GM19238 (cell line): ENCODE measurements around the gene PCSK1N.
"Not testable (repeated sequence)": the region's sequence is repeated elsewhere in the genome, so short reads cannot be mapped to it uniquely, and the experiment has no call there.

Experiments used
- DNase-seq: peaks from one replicate; pipeline ENCODE4 v3.0.0; 2011; ENCODE audit warnings: low spot score; ENCODE audit not compliant: insufficient read length

PCSK1N gene, protein sequence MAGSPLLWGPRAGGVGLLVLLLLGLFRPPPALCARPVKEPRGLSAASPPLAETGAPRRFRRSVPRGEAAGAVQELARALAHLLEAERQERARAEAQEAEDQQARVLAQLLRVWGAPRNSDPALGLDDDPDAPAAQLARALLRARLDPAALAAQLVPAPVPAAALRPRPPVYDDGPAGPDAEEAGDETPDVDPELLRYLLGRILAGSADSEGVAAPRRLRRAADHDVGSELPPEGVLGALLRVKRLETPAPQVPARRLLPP

DNA sequence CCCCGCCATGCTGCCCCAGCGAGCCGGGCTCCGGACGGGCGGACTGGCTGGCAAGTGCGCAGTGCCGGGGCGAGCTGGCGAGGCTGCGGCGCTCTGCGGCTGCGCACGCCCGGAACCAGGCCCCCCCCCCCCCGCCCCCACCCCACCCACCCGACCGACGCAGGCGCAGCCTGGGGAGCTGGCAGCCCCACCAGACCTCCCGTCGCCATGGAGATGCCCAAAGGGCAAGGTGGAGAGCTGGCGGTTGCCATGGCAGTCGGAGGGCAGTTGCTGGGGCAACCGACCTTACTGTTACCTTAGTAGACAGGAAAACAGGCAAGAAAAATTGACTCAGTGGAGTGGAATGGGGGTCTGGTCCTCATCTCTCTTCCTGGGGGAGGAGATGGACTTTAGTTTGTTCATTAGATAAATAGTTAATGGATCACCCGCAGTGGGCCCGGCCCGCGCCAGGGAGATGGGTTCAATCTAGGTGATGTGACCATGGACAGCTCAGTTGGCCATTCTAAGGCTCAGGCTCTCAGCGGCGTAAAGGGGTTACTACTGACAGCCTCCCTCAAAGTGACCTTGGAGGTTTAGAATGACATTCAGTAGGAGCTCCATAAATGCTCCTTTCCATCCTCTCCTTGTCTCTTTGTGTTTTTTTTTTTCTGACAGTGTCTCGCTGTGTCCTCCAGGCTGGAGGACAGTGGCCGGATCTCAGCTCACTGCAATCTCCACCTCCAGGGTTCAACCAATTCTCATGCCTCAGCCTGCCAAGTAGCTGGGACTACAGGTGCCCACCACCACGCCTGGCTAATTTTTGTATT lies at the start of gene PCSK1N:
PCSK1N (minus strand) TSS at position 87 of the 806 bp plus-strand sequence; CDS start at position 9, 78 bp downstream.
- no peak for DNase-seq

DNA sequence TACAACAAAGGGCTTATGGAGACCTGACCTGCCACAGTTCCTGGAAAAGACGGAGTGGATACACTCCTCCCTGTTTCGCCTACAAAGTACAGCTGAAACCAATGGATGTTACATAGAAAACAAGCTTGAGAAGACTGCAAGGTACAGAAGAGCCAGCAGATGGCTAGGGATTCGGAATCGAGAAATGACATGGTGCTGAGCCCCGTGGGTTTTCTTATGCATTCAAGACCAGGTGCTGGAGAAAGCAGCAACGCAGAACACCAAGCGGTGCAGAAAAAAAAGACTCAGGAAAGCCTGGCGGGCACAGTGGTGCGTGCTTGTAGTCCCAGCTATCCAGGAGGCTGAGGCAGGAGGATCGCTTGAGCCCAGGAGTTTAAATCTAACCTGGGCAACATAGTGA lies 48.3 kb upstream of the PCSK1N start:
- DNase-seq = no peak

DNA sequence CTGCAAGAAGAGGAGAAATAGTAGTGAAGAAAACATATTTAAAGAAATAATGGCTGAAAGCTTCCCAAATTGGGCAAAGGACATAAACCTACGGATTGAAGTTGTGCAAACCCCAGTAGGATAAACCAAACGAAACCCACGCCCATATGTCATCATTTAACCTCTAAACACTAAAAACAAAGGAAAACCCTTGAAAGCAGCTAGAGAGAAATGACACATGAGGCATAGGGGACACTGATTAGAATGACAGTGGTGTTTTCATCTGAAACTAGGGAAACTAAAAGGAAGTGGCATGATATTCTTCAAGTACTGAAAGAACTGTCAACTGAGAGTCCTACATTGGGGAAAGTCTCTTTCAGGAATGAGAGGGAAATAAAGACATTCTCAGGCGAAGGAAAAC lies 41.5 kb upstream of the PCSK1N start:
- DNase-seq = not testable (repeated sequence)

DNA sequence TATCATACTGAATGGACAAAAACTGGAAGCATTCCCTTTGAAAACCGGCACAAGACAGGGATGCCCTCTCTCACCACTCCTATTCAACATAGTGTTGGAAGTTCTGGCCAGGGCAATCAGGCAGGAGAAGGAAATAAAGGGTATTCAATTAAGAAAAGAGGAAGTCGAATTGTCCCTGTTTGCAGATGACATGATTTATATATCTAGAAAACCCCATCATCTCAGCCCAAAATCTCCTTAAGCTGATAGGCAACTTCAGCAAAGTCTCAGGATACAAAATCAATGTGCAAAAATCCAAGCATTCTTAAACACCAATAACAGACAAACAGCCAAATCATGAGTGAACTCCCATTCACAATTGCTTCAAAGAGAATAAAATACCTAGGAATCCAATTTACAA lies 36.6 kb upstream of the PCSK1N start:
- DNase-seq = not testable (repeated sequence)

DNA sequence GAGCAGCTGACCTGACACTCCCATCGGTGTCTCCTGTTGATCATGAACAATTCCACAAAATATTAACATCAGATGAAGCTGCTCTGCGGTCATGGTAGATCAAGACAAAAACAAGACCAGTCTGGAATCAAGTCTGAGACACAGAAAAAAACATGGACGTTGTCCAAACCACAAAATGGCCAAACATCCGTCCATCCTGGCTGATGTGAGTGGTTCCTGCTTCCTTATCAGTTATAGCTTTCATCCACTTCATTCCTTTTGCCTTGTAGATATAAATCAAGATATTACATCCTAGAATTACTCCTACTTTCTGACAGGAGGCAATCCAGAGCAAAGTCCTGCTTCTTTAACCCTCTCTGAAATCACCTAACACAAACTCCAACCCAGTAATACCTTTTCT lies 28.8 kb upstream of the PCSK1N start:
- DNase-seq = no peak

DNA sequence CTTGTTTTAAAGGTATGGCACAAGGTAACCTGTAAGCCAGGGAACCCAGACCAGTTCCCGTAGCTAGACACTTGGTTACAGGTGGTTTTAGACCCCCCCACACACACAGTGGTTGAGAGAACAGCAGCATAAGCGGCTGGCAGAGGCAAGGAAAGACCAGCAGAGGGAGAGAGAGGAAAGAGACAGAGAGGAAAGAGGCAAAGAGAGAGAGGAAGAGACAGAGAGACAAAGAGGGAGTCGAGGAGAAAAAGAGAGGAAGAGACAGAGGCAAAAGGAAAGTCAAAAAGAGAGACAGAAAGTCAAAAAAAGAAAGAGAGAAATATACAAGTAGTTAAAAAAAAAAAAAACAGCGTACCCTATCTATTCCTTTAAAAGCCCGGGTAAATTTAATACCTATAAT lies 19.5 kb upstream of the PCSK1N start:
- DNase-seq = no peak

DNA sequence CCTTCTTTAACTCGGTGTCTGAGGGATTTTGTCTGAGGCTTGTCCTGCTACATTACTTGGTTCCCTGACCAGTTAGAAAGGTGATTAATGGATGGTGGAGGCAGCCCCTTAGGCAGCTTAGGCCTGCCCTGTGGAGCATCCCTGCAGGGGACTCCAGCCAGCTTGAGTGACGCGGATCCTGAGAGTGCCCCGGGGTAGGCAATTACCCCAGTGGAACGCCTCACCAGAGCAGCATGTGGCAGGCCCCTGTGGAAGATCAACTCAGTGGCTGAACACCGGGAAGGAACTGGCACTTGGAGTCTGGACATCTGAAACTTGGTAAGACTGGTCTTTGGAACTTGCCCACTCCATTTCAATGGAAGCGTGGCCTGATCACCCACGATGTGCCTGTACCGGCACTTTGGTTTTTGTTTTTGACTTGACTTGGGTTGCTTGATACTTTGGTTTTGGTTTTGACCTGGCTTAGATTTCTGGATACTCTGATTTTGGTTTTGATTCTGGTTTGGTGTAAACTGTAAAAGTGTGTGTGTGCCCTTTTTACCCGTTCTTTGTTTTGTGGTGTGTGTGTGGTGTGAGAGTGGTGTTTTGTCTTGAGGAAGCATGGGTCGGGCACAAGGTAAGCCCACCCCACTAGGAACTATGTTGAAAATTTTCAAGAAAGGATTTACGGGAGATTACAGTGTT lies 18.9 kb upstream of the PCSK1N start:
- DNase-seq = not testable (repeated sequence)

DNA sequence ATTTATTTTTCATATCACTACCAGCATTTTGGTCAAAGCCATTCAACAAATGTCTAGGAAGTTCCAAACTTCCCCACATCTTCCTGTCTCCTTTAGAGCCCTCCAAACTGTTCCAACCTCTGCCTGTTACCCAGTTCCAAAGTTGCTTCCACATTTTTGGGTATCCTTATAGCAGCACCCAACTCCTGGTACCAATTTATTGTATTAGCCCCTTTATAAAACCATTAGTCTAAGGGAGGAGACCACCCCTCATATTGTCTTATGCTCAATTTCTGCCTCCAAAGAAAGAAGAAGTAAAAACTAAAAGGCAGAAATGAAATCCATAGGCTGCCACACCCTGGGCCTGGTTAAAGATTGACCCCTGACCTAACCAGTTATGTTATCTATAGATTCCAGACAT lies 18.1 kb upstream of the PCSK1N start:
- not testable (repeated sequence) for DNase-seq

DNA sequence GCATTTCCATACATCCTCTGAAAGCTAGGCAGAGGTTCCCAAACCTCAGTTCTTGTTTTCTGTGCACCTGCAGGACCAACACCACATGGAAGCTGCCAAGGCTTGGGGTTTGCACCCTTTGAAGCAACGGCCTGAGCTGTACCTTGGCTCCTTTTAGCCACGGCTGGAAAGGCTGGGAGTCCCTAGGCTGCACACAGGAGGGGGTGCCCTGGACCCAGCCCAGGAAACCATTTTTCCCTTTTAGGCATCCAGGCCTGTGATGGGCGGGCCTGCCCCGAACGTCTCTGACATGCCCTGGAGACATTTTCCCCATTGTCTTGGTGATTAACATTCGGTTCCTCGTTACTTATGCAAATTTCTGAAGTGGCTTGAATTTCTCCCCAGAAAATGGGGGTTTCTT lies 17.4 kb upstream of the PCSK1N start:
- DNase-seq = no peak

DNA sequence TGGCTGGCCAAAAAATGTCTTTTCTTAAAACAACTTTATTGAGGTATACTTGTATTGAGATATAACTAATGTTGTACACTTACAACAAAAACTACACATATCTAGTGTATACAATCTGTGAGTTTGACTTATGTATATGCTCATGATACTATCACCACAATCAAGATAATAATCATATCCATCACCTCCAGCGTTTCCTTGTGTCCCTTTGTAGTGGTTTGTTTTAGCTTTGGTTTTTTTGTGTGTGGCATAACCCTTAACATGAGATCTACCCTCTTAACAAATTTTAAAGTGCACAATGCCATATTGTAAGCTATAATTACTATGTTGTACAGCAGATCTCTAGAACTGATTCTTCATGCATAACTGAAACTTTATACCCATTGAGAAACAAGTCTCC lies 13.4 kb upstream of the PCSK1N start:
- no peak for DNase-seq

DNA sequence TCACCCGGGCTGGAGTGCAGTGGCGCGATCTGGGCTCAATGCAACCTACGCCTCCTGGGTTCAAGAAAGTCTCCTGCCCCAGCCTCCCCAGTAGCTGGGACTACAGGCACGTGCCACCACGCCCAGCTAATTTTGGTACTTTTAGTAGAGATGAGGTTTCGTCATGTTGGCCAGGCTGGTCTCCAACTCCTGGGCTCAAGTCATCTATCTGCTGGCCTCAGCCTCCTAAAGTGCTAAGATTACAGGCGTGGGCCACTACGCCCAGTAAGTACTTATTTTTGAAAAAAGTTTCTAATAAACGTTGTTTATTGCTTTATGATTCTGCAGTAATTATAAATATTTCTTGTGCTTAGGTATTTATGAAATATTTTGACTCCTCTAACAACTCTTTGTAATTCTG lies 4.3 kb upstream of the PCSK1N start:
- no peak for DNase-seq

DNA sequence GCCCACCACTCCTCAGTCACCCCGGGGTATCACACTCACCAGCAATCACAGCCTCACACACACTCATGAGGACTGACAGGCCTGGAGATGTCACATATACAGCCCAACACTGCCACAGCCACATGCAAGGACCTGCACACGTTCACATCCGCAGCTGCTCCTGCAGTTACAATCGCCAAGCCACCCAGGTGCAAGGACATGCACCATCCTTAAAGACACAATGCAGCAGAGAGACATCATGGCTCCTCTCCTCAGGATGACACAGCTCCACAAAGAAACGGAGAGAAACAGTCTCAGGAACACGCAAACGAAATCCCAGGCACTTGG lies 1.1 kb downstream of the PCSK1N start:
- no peak for DNase-seq

DNA sequence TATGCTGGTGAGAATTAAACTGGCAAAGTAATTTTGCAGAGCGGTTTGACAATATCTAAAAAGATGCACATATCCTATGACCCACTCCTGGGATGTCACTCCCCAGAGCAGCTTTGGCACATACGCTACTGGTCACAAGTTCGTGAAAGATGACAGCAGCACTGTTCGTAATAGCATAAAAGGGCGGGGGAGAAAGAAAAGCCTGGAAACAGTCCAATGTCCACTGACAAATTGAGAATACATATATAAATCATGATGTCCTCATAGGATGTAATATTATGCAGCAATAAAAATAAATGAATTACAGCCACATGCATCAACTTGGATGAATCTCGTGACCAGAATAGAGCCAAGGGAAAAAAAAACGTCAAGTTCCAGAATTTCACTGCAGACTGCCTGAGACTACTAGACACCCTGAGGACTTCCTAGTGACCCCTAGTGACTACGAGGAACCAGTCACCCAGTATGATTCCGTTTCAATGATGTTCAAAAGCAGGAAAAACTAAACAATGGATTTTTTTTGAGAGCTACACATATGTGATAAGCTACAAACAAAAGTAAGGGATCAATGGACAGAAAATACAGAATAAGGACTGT lies 1.8 kb downstream of the PCSK1N start:
- DNase-seq = no peak

DNA sequence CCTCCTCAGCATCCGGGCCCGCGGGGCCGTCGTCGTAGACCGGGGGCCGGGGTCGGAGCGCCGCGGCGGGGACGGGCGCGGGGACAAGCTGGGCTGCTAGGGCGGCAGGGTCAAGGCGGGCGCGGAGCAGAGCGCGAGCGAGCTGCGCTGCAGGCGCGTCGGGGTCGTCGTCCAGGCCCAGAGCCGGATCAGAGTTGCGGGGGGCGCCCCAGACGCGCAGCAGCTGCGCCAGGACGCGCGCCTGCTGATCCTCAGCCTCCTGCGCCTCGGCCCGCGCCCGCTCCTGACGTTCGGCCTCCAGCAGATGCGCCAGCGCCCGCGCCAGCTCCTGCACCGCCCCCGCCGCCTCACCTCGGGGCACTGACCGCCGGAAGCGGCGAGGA lies 3.5 kb downstream of the PCSK1N start:
- DNase-seq = no peak

DNA sequence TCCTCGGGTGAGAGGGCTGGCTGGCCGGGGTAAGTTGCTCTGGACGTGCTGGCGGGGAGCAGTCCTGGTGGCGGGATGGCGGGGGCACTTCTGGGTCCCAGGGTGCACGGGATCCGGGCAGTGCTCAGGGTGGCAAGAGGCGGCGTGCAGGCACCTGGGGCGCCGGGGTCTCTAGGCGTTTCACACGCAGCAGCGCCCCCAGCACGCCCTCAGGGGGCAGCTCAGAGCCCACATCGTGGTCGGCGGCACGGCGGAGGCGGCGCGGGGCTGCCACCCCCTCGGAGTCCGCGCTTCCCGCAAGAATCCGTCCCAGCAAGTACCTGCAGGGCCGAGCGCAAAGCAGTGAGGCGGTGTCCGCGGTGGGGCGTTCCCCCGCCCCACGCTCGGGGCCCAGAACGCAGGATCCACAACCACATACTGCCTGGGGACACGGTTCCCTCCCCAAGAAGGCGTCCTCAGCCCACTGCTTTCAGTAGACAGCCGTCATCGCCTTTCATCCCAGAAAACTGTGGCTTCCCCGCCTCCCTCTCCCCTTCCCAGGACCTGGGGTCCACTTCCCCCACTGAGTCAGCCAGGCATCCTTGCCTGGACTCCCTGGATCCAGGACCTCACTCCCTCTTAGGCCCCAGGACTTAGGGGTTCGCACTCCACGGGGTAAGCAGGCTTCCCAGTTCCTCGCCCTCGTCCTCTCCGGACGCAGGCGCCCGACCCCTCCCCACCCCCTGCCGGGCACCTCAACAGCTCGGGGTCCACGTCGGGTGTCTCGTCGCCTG lies 4.1 kb downstream of the PCSK1N start:
- DNase-seq = no peak

DNA sequence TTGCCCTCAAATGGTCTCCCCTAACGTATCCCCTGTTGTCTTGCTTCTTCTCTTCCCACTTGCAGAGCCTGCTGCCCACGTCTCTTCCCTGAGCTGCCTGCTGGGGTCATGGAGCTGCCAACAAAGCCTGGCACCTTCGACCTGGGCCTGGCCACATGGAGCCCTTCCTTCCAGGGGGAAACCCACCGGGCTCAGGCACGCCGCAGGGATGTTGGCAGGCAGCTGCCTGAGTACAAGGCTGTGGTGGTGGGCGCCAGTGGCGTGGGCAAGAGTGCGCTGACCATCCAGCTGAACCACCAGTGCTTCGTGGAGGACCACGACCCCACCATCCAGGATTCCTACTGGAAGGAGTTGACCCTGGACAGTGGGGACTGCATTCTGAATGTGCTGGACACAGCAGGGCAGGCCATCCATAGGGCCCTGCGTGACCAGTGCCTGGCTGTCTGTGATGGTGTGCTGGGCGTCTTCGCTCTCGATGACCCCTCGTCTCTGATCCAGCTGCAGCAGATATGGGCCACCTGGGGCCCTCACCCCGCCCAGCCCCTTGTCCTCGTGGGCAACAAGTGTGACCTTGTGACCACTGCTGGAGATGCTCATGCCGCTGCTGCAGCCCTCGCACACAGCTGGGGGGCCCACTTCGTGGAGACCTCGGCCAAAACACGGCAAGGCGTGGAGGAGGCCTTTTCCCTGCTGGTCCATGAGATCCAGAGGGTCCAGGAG lies 6.2 kb downstream of the PCSK1N start:
- no peak for DNase-seq

DNA sequence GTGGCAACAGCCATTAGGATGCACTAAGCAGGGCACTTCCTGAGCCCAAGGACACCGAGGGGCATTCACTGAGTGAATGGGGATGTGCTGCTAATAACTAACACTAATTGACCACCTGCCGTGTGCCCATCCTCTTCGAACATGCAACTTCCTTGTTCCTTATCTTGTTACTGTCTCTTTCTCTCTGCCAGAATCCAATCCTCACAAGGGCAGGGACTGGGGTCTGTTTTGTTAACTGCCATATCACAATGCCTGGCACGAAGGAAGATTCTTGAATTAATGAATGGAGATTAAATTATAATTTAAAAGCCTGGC lies 7.8 kb downstream of the PCSK1N start:
- DNase-seq = no peak

DNA sequence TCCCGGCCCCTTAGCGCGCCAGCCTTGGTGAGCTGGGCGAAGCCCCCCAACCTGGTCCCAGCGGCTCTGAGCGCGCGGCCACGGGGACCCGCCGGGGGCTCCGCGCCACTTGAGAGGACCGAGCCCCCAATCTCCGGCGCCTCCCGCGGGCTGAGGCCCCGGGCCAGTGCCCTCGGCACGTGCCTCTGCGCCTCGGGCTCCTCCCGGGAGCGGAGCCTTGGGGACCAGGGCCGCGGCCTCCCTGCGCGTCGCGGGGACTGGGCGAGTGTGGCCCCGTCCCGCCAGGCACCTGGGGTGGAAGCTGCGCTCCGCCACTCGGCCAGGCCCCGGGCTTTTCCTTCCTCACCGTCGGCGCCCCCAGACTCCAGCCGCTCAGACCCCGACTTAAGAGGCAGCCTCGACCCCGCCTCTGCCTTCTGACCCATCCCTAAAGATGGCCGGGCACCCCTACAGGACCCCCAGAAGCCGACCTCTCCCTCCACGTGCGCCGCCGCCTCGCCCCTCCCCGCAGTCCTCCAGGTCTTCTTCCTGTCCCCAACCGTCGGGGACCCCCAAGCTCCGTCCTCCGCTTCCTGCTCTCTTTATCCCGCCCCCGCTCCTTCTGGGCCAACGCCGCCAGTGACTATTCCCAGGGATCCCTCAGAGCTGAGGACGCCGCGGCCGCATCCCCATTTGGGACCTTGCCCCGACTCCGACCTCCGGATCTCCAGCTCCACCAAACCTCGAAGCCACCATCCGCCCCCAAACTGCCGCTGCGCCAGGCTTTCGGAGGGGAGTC lies 8.3 kb downstream of the PCSK1N start:
- no peak for DNase-seq

DNA sequence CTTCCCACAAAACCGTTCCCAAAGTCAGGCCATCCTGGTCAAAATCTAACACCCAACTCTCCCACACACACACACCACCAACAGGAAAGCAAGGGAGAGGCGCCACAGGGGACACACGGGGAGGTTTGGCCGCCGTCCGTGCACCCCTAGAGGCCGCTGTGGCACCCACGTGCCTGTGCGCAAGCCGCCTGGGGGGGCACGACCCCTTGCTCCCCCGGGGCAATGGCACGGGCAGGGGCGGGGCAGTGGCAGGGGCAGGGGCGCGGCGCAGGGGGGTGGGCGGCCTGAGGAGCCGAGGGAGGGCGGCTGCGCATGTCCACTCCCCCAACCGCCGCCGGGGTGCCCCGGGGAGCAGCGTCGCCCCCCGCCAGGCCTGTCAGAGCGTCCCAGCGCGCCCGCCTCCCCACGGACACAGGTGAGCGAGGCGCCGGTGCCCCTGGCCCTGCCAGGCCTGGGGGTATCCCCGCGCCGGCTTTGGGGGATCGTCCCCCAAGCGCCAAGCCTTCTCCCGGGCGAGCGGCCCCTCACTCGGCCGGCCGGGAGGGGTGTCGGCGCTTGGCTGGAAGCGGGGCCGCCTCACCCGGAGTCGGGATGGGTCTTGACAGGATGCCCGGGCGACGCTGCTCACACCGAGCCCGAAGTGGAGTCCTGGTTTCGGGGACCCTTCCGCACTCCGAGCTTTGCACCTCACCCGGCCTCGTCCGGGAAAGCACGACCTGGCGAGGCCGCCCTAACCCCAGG lies 9.1 kb downstream of the PCSK1N start, which contains the start of gene ERAS:
ERAS (plus strand) TSS at position 379 of the 741 bp plus-strand sequence. CDS start 2,611 bp downstream, outside the sequence.
- no peak for DNase-seq
